NCI-H2227 (cell line): ENCODE data around the gene CEP170.
A peak's percentile ranks its signal among the peaks of the same experiment; 100 is the strongest.

Experiments used
- DNase-seq: peaks from one replicate; lab custom pipeline; 2025; ENCODE audit not compliant: unreplicated experiment; lab: John Stamatoyannopoulos, UW

The CEP170 gene

DNA sequence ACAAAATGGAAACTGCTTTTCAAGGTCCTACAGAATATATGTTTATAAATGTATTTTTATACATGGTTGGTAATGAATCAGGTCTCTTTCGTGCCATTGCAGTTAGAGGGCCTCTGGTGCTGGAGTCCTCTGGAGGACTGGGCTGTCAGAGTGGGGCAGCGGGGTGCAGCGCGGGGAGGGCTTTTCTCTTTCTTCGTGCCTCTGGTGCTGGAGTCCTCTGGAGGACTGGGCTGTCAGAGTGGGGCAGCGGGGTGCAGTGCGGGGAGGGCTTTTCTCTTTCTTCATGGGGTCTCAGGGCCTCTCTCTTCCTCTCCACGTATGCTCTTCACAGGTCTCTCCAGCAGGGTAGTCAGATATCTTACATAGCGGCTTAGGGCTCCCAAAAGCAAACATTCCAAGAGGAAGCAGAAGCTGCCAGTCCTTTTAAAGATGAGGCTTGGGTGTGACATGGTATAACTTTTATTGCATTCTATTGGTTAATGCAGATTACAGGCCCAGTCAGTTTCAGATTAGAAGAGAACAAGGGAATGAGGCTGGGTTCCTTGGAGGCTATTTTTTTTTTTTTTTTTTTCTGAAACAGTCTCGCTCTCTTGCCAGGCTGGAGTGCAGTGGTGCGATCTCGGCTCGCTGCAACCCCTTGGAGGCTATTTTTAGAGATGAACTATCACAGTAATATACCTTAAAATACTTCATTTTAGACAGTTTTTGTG, 13.8 kb upstream of the CEP170 start:
- DNase-seq: no peak

- DNase-seq: no peak
Observed at GRCh38 chr1:243267914-243268653, 13.0 kb upstream of the CEP170 start.

DNA sequence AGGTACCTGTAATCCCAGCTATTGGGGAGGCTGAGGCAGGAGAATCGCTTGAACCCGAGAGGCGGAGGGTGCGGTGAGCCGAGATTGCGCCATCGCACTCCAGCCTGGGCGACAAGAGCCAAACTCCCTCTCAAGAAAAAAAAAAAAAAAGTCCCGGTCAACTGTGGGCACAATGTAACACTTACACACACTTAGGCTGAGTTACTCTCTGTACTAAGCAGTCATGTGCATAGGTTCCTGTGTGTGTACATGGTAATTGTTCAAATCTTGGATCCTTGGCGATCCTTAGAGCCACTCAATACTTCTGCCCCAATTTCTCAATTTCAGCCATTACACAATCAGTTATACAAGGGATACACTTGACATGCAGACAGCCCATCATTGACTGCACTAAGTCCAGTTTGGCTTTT, 12.4 kb upstream of the CEP170 start:
- no peak for DNase-seq

- no peak for DNase-seq
Observed at GRCh38 chr1:243266231-243266630, 11.2 kb upstream of the CEP170 start.

DNA sequence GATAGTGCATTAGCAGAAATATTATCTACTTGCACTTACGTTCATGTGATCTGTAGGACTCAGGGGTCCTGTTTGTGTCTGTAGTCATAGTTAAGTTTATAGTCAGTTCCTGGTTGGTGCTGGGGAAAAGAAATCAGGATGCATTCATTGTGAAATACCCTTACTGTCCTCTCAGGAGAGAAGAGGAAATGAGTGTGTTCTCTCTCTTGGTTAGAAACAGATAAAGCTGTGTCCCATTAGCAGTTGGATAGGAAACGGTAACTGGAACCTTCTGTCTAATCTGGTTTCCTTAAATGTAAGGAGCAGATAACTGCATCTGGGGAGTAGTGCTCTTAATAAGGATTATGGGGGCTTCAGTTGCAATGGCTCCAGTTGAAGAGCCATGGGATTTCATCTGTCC, 9.6 kb upstream of the CEP170 start:
- DNase-seq: peak; percentile 8

DNA sequence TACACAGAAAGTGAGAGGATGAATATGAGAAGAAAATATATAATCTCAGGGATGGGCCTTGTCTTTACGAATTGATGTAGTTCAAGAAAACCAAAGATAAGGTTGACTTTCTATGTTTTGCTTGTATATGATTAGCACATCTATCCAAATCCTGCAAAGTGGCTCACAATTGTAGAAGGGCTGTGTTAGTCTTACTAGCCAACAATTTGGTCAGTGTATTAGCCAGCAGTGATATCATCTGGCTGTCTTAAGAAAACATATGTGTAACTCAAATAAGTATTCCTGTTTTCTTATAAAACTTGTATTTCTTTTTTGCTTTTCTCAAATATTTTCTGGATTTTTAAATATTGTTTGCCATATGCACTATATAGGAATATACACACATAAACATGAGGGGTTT, 6.3 kb upstream of the CEP170 start:
- no peak for DNase-seq

DNA sequence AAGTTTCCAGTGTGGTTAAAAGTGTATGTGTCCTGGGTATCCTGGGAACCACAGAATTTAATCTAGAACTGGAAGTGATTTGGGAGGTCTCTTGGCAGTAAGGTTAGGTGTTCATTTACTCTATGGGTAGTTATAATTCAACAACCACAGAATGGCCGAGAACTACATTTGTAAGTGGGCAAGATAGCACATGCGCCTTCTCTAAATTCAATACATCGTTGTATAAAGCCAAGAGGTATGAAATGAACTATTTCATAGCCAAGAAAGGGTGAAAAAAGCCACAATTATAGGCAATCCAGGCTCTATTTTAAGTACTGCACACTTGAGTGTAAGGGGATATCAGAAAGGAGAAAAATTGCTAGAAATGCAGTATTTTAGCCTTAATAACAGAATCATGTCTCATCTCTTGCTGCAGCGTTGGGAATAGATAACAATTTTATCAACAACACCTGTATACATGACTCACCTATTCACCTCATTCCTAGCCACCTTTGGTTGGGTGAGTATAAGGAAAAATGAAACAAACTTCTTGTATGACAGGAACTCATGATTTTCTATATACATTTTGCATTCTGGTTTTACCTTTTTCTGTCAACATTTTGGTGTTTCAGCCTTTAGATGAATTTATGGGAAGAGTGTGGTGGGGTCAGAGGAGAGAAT, 5.3 kb upstream of the CEP170 start:
- no peak for DNase-seq

- no peak for DNase-seq
Observed at GRCh38 chr1:243258731-243259130, 3.6 kb upstream of the CEP170 start.

DNA sequence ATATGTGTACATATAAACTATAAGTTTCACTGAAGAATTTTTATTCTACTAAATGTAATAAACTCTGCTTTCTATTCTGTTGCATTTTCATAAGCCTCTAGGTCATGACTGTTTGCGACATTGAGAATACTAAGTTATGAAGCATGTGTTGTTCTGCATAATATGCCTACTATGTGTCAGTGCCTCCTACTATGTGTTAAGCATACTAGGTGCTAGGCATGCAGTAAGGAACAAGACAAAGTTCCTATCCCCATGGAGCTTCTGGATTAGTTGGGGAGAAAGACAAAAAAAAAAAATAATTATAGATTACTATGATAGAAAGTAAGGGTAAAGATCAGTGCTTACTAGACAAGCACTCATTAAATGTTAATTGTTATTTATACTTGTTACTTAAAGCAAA, 2.1 kb upstream of the CEP170 start:
- DNase-seq: no peak

GRCh38 chr1:243256590-243256989, 1.5 kb upstream of the CEP170 start:
- DNase-seq: no peak

DNA sequence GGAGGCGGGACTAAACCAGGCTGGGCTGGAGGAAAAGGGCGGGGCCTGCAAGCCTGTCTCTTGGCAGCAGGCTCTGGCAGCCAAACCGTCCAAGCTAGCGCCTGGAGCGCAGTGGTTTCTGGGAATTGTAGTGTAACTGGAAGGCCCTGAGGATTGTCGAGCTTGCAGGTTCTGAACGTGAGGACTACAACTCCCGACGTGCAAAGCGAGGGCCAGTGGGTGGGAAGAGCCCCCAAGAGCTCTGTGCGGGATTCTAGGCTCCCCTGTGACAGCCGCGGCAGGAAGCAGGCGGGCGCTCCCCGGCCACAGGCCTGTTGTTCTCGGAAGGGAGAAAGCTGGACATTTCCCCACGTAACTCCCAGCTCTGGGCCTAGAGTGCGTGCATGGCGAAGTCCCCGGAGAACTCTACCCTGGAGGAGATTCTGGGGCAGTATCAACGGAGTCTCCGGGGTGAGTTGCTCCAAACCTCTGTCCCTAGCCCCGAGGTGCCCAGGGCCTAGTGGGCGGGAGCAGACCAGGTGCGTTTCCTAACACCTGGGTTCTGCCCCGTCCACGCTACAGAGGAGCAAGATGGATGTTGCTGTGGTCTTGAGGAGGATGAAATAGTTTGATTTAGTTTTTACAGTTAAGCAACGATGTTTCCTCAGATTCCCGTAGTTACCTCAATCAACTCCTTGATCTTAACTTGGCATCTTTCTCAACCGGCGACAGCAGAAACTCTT, 871 bp upstream of the CEP170 start, which contains the start of gene SDCCAG8:
SDCCAG8 (plus strand) TSS at position 251 of the 722 bp plus-strand sequence; CDS start at position 384, 133 bp downstream.
- DNase-seq: peak; percentile 99

DNA sequence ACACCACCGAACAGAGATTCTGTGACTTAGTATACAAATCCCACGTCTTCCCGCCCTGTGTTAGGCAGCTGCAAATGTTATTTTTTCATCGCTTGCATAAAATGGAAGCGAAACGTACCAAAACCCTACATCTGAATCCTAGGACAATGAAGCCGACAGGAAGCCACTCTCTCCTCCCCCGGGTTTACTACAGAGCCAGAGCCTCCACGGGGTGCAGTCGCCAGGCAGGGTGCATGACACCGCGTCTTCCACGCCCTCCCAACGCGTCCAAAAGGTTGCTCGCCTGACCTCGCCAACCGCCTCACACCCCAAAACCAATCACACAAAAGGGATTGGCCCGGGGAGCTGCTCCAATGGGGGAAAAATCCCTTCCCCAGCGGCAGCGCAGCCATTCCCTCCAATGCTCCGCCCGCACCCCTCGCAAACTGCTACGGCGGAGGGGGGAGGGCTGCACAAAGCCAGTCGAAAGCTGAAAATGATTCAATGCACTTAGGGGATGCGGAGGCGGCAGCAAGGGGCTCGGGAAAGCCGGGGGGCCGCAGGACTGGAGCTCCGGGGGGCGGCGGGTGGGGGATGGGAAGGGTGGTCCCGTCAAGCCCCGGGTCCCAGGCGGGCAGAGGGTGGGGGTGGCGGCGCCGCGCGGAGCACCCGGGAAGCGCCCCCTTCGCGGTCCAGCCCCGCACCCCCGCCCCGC, 701 bp downstream of the CEP170 start:
- DNase-seq: peak; percentile 69

DNA sequence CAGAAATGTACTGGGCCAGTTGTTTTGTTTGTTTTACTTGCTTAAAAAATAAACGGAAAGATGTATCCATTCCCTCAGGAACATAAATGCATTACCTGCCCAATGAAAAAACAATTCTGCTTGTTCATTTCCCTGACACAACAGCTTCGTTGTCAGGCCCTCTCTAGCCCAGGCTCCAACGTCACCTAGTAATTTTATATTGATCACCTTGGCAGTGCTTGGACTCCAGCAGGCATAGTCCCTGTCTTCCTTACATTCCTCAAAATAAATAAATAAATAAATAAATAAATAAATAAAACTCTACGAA, 1.2 kb downstream of the CEP170 start:
- peak; percentile 46 for DNase-seq

- DNase-seq: no peak
Observed at GRCh38 chr1:243253211-243253925, 1.7 kb downstream of the CEP170 start.

- DNase-seq: no peak
Observed at GRCh38 chr1:243251539-243251938, 3.5 kb downstream of the CEP170 start.

GRCh38 chr1:243250102-243250501, 5.0 kb downstream of the CEP170 start:
- no peak for DNase-seq

DNA sequence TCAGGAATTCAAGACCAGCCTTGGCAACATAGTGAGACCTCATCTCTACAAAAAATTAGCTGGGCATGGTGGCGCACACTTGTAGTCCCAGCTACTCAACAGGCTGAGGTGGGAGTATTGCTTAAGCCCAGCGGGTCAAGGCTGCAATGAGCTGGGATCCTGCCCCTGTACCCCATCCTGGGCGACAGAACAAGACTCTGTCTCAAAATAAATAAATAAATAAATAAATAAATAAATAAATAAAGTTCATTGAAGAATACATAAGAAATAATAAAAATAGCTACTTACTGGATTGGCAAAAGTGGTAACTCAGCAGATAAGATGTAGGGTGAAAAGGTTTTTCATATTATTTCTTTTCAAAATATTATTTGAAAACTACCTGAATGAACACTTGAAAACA, 5.9 kb downstream of the CEP170 start:
- DNase-seq: no peak

GRCh38 chr1:243247901-243248300, 7.2 kb downstream of the CEP170 start:
- DNase-seq: no peak

GRCh38 chr1:243246916-243247315, 8.2 kb downstream of the CEP170 start:
- no peak for DNase-seq

GRCh38 chr1:243244432-243244841, 10.6 kb downstream of the CEP170 start:
- DNase-seq: no peak
